ENCODE data around the gene NDUFS3. TPM values are rescaled to one million over a fixed set of nuclear protein-coding genes. Genes with fewer than 3 reads are reported as not detected.

NDUFS3 gene
- total RNA-seq, 2 donors from 2014 or later = 69.6 to 77.7 TPM

GRCh38 chr11:47593492-47593933 lies 14.6 kb downstream of the NDUFS3 start:
- 13% methylated on average over 6 of the region's 6 CpGs for WGBS
- no peak for DNase-seq (ENCODE audit: low spot score)
- intact Hi-C loops (cut with DNase I) = no loop called here
- H3K4me1 ChIP-seq (replicated peaks) = no peaks in the 10 kb centered on the region
- no peaks in the 10 kb centered on the region for H3K9me3 ChIP-seq
- H3K36me3 ChIP-seq = no peaks in the 10 kb centered on the region
- H3K27ac ChIP-seq = no peak overlapping the region
- H3K4me3 ChIP-seq = peak overlapping the region in 1 of 2 donors; percentile 24
- TF ChIP-seq CTCF (IDR thresholded peaks at IDR 0.05) (no peak), POLR2AphosphoS5 (IDR thresholded peaks at IDR 0.05) (no peak), POLR2A (IDR thresholded peaks at IDR 0.05) (no peak)
- peaks cover 3% of the 10 kb centered on the region for H3K27me3 ChIP-seq (replicated peaks; ENCODE audit: insufficient read depth)

DNA sequence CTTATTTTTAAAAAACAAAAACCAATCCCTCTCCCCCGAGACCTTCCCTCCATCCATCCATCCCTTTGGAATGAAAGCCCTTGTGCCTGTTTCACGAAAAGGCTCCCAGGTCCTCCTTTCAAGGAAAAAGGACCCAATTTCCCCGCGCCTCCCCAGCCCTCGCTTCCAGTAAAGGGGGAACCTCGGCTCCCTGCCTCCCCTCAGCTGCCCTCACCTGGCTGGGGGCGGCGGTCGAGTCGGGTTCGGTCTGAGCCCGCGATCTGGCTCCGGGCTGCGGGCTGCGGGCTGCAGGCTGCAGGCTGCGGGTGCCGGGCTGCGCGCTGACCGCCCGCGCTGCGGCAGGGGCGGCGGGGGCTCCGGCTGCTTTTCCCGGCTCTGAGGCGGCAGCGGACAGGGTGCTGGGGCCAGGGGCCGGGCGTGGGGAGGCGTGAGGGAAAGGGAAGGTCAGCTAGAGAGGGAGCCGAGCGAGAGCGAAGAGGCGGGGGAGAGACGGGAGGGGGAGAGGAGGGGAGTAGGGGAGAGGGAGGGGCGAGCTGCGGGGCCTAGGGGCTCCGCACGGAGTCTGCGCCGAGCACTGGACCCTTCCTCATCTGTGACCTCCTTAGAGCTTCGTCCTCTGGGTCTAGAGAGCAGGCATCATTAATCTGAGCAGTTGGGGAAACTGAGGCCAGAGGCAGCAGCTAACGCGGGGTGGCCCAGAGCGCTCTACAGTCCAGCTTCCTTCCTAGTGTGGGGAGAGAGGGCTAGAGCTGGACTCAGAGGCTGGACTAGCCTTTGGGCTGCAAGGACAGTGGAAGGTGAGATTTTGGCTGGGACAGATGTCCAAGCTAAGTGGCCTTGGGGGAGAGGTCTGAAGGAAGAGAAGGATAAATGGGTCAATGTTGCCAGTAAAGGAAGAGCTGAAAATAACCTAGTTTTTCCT lies 15.3 kb downstream of the NDUFS3 start, which contains the start of gene C1QTNF4:
C1QTNF4 (minus strand) TSS at position 478 of the 922 bp plus-strand sequence. CDS start 3,601 bp downstream, outside the sequence.
- no peak for DNase-seq (ENCODE audit: low spot score)
- Histone ChIP-seq H3K36me3 (no peaks in the 10 kb centered on the region), H3K27ac (no peak within 1 kb of the TSS), H3K9me3 (no peaks in the 10 kb centered on the region), H3K4me3 (peak within 1 kb of the TSS; percentile 13 to 24), H3K4me1 (replicated peaks) (no peaks in the 10 kb centered on the region), H3K27me3 (replicated peaks; ENCODE audit: insufficient read depth) (peaks cover 3% of the 10 kb centered on the region)
- intact Hi-C loops (cut with DNase I) = no loop called here
- WGBS = 3% methylated on average over 48 of the region's 48 CpGs
- TF ChIP-seq CTCF (IDR thresholded peaks at IDR 0.05) (no peak), POLR2AphosphoS5 (IDR thresholded peaks at IDR 0.05) (no peak), POLR2A (IDR thresholded peaks at IDR 0.05) (no peak)

- Histone ChIP-seq H3K27me3 (replicated peaks; ENCODE audit: insufficient read depth) (peaks cover 3% of the 10 kb centered on the region), H3K4me1 (replicated peaks) (no peaks in the 10 kb centered on the region), H3K4me3 (no peak overlapping the region), H3K9me3 (no peaks in the 10 kb centered on the region), H3K27ac (no peak overlapping the region), H3K36me3 (no peaks in the 10 kb centered on the region)
- no peak for DNase-seq (ENCODE audit: low spot score)
- 51% methylated on average over 7 of the region's 7 CpGs for WGBS
- intact Hi-C loops (cut with DNase I) = no loop called here
- TF ChIP-seq POLR2A (IDR thresholded peaks at IDR 0.05) (no peak), CTCF (IDR thresholded peaks at IDR 0.05) (no peak), POLR2AphosphoS5 (IDR thresholded peaks at IDR 0.05) (no peak)
Observed at GRCh38 chr11:47595029-47595428, 16.2 kb downstream of the NDUFS3 start.

GRCh38 chr11:47595967-47596366 lies 17.1 kb downstream of the NDUFS3 start:
- Histone ChIP-seq H3K9me3 (no peaks in the 10 kb centered on the region), H3K4me3 (no peak overlapping the region), H3K36me3 (no peaks in the 10 kb centered on the region), H3K27ac (no peak overlapping the region), H3K4me1 (replicated peaks) (no peaks in the 10 kb centered on the region), H3K27me3 (replicated peaks; ENCODE audit: insufficient read depth) (peaks cover 3% of the 10 kb centered on the region)
- TF ChIP-seq POLR2AphosphoS5 (IDR thresholded peaks at IDR 0.05) = no peak
- TF ChIP-seq POLR2A (IDR thresholded peaks at IDR 0.05) = no peak
- no peak for TF ChIP-seq CTCF (IDR thresholded peaks at IDR 0.05)
- 87% methylated on average over 1 of the region's 1 CpG for WGBS
- no peak for DNase-seq (ENCODE audit: low spot score)
- intact Hi-C loops (cut with DNase I) = no loop called here
